ENCODE results near the gene GPX3. TPM values are rescaled to one million over a fixed set of nuclear protein-coding genes. Genes with fewer than 3 reads are reported as not detected.

The GPX3 gene
- total RNA-seq, 2 experiments from 2014 or later: not detected

GRCh38 chr5:151038801-151039238 is 18.4 kb downstream of the GPX3 start:
- ATAC-seq (no peak), DNase-seq (no peak)
- Mint-ChIP-seq H3K27ac (no peak overlapping the region), H3K4me3 (no peak overlapping the region), H3K36me3 (ENCODE audit: low read depth) (peaks cover 67% of the 10 kb centered on the region), H3K4me1 (ENCODE audit: low read depth) (peaks cover 7% of the 10 kb centered on the region), H3K27me3 (ENCODE audit: low read depth) (no peaks in the 10 kb centered on the region), H3K9me3 (ENCODE audit: insufficient read depth) (no peaks in the 10 kb centered on the region)
- CTCF ChIA-PET: interaction anchor here (0.8 to 1.6 kb wide), 3 partner anchors 9 to 77 kb away, joined by 4 to 6 read pairs (median 4); no protein-coding TSS in a partner anchor
- POLR2A ChIA-PET: no interaction called here

GRCh38 chr5:151039665-151040064 is 19.3 kb downstream of the GPX3 start:
- Mint-ChIP-seq H3K27me3 (ENCODE audit: low read depth) (no peaks in the 10 kb centered on the region), H3K27ac (no peak overlapping the region), H3K9me3 (ENCODE audit: insufficient read depth) (no peaks in the 10 kb centered on the region), H3K4me1 (ENCODE audit: low read depth) (peaks cover 7% of the 10 kb centered on the region), H3K36me3 (ENCODE audit: low read depth) (peaks cover 63% of the 10 kb centered on the region), H3K4me3 (no peak overlapping the region)
- ChIA-PET CTCF (interaction anchor here (0.8 to 1.6 kb wide), 2 partner anchors 8 to 76 kb away, joined by 4 to 6 read pairs; no protein-coding TSS in a partner anchor), POLR2A (no interaction called here)
- no peak for ATAC-seq
- no peak for DNase-seq

- Mint-ChIP-seq H3K36me3 (ENCODE audit: low read depth) (peaks cover 62% of the 10 kb centered on the region), H3K27me3 (ENCODE audit: low read depth) (no peaks in the 10 kb centered on the region), H3K9me3 (ENCODE audit: insufficient read depth) (no peaks in the 10 kb centered on the region), H3K27ac (no peak overlapping the region), H3K4me1 (ENCODE audit: low read depth) (peaks cover 7% of the 10 kb centered on the region), H3K4me3 (no peak overlapping the region)
- DNase-seq (no peak), ATAC-seq (no peak)
- ChIA-PET POLR2A (no interaction called here), CTCF (interaction anchor here (1.3 to 2.1 kb wide), 3 partner anchors 11 to 86 kb away, joined by 6 to 12 read pairs (median 7); no protein-coding TSS in a partner anchor)
Observed at GRCh38 chr5:151040211-151040747, 19.9 kb downstream of the GPX3 start.

GRCh38 chr5:151041577-151042268 is 21.3 kb downstream of the GPX3 start:
- no peaks in the 10 kb centered on the region for H3K27me3 Mint-ChIP-seq (ENCODE audit: low read depth)
- peaks cover 7% of the 10 kb centered on the region for H3K4me1 Mint-ChIP-seq (ENCODE audit: low read depth)
- H3K27ac Mint-ChIP-seq: no peak overlapping the region
- H3K4me3 Mint-ChIP-seq: no peak overlapping the region
- ChIA-PET CTCF (interaction anchor here (0.9 to 2.6 kb wide), 5 partner anchors 10 to 123 kb away, joined by 3 to 12 read pairs (median 7); no protein-coding TSS in a partner anchor), POLR2A (no interaction called here)
- no peak for DNase-seq
- peaks cover 60% of the 10 kb centered on the region for H3K36me3 Mint-ChIP-seq (ENCODE audit: low read depth)
- no peaks in the 10 kb centered on the region for H3K9me3 Mint-ChIP-seq (ENCODE audit: insufficient read depth)
- ATAC-seq: no peak

GRCh38 chr5:151042453-151043093 is 22.2 kb downstream of the GPX3 start:
- Mint-ChIP-seq H3K27ac (no peak overlapping the region), H3K27me3 (ENCODE audit: low read depth) (no peaks in the 10 kb centered on the region), H3K36me3 (ENCODE audit: low read depth) (peaks cover 61% of the 10 kb centered on the region), H3K4me3 (no peak overlapping the region), H3K4me1 (ENCODE audit: low read depth) (peaks cover 7% of the 10 kb centered on the region), H3K9me3 (ENCODE audit: insufficient read depth) (no peaks in the 10 kb centered on the region)
- DNase-seq (no peak), ATAC-seq (no peak)
- ChIA-PET CTCF (interaction anchor here (0.9 to 2.6 kb wide), 4 partner anchors 9 to 122 kb away, joined by 3 to 12 read pairs (median 6); no protein-coding TSS in a partner anchor), POLR2A (no interaction called here)

- Mint-ChIP-seq H3K27me3 (ENCODE audit: low read depth) (no peaks in the 10 kb centered on the region), H3K36me3 (ENCODE audit: low read depth) (peaks cover 54% of the 10 kb centered on the region), H3K4me3 (no peak overlapping the region), H3K27ac (no peak overlapping the region), H3K9me3 (ENCODE audit: insufficient read depth) (no peaks in the 10 kb centered on the region), H3K4me1 (ENCODE audit: low read depth) (peaks cover 16% of the 10 kb centered on the region)
- CTCF ChIA-PET: interaction anchor here (0.8 to 8.1 kb wide), 17 partner anchors 9 to 176 kb away, joined by 3 to 297 read pairs (median 5); partner anchors contain the start of gene CCDC69
- POLR2A ChIA-PET: interaction anchor here (1.0 kb wide), 1 partner anchor 67 kb away, joined by 3 read pairs; no protein-coding TSS in a partner anchor
- ATAC-seq (peak; percentile 79), DNase-seq (peak; percentile 46)
Observed at GRCh38 chr5:151047814-151048425, 27.5 kb downstream of the GPX3 start.

GRCh38 chr5:151048526-151048925 is 28.1 kb downstream of the GPX3 start:
- Mint-ChIP-seq H3K9me3 (ENCODE audit: insufficient read depth) (no peaks in the 10 kb centered on the region), H3K27me3 (ENCODE audit: low read depth) (no peaks in the 10 kb centered on the region), H3K4me3 (no peak overlapping the region), H3K36me3 (ENCODE audit: low read depth) (peaks cover 53% of the 10 kb centered on the region), H3K27ac (no peak overlapping the region), H3K4me1 (ENCODE audit: low read depth) (peaks cover 14% of the 10 kb centered on the region)
- ChIA-PET POLR2A (interaction anchor here (0.6 to 1.0 kb wide), 2 partner anchors 66 to 753 kb away, joined by 3 read pairs; no protein-coding TSS in a partner anchor), CTCF (interaction anchor here (0.8 to 8.1 kb wide), 13 partner anchors 9 to 202 kb away, joined by 3 to 297 read pairs (median 6); partner anchors contain the start of gene IRGM)
- no peak for ATAC-seq
- no peak for DNase-seq

GRCh38 chr5:151051066-151051930 is 30.9 kb downstream of the GPX3 start:
- peak; percentile 84 for ATAC-seq
- POLR2A ChIA-PET: interaction anchor here (1.0 to 1.3 kb wide), 4 partner anchors 11 to 201 kb away, joined by 3 to 4 read pairs (median 4); partner anchors contain the start of gene GM2A

GRCh38 chr5:151051931-151052608 is 31.7 kb downstream of the GPX3 start:
- Mint-ChIP-seq H3K4me1 (ENCODE audit: low read depth) (peaks cover 14% of the 10 kb centered on the region), H3K27me3 (ENCODE audit: low read depth) (no peaks in the 10 kb centered on the region), H3K27ac (peak overlapping the region; percentile 60), H3K36me3 (ENCODE audit: low read depth) (peaks cover 59% of the 10 kb centered on the region), H3K4me3 (no peak overlapping the region), H3K9me3 (ENCODE audit: insufficient read depth) (no peaks in the 10 kb centered on the region)
- CTCF ChIA-PET: interaction anchor here (0.7 to 8.1 kb wide), 31 partner anchors 9 to 320 kb away, joined by 3 to 297 read pairs (median 5); partner anchors contain the start of genes ANXA6, GM2A, SMIM3 and TNIP1
- POLR2A ChIA-PET: interaction anchor here (1.0 to 1.2 kb wide), 2 partner anchors 10 to 200 kb away, joined by 3 to 4 read pairs; partner anchors contain the start of gene GM2A
- DNase-seq: no peak
- ATAC-seq: peak; percentile 21

More at GRCh38 chr5:151051066-151051930, 30.9 kb downstream of the GPX3 start:
- Mint-ChIP-seq H3K36me3 (ENCODE audit: low read depth) (peaks cover 55% of the 10 kb centered on the region), H3K27me3 (ENCODE audit: low read depth) (no peaks in the 10 kb centered on the region), H3K4me3 (no peak overlapping the region), H3K27ac (peak overlapping the region; percentile 40), H3K9me3 (ENCODE audit: insufficient read depth) (no peaks in the 10 kb centered on the region), H3K4me1 (ENCODE audit: low read depth) (peaks cover 14% of the 10 kb centered on the region)
- DNase-seq: peak; percentile 83
- CTCF ChIA-PET: interaction anchor here (0.6 to 8.1 kb wide), 32 partner anchors 8 to 319 kb away, joined by 3 to 297 read pairs (median 5); partner anchors contain the start of genes ANXA6, GM2A, SMIM3 and TNIP1

- Mint-ChIP-seq H3K36me3 (ENCODE audit: low read depth) (peaks cover 56% of the 10 kb centered on the region), H3K4me1 (ENCODE audit: low read depth) (peaks cover 14% of the 10 kb centered on the region), H3K4me3 (no peak overlapping the region), H3K27me3 (ENCODE audit: low read depth) (no peaks in the 10 kb centered on the region), H3K27ac (peak overlapping the region; percentile 60), H3K9me3 (ENCODE audit: insufficient read depth) (no peaks in the 10 kb centered on the region)
- DNase-seq (no peak), ATAC-seq (no peak)
- CTCF ChIA-PET: interaction anchor here (0.7 to 8.1 kb wide), 12 partner anchors 8 to 264 kb away, joined by 3 to 297 read pairs (median 17); partner anchors contain the start of gene TNIP1
- POLR2A ChIA-PET: interaction anchor here (1.2 kb wide), 1 partner anchor 10 kb away, joined by 4 read pairs; no protein-coding TSS in a partner anchor
Observed at GRCh38 chr5:151052836-151053235, 32.4 kb downstream of the GPX3 start.

Measured in activated CD8-positive, alpha-beta T cell treated with anti-CD3 and anti-CD28 coated beads, Interleukin-2, amount 10 ng/mL, durations not matched to agents 7 days and 5 days (primary cell).